ENCODE data around the gene HMGA1.

The HMGA1 gene

GRCh38 chr6:34201455-34202107 lies 35.1 kb upstream of the HMGA1 start:
- TF ChIP-seq USF1 (IDR thresholded peaks at IDR 0.05) (no peak), NFIC (IDR thresholded peaks at IDR 0.05) (no peak), TCF12 (IDR thresholded peaks at IDR 0.05; ENCODE audit: low read depth) (no peak), REST (IDR thresholded peaks at IDR 0.05; ENCODE audit: low read depth) (no peak), RAD21 (IDR thresholded peaks at IDR 0.05; ENCODE audit: low read depth) (no peak), TAF1 (IDR thresholded peaks at IDR 0.05; ENCODE audit: low read depth) (no peak), CEBPB (IDR thresholded peaks at IDR 0.05) (no peak), ZBTB7A (IDR thresholded peaks at IDR 0.05; ENCODE audit: low read depth) (no peak), CREB1 (IDR thresholded peaks at IDR 0.05; ENCODE audit: low read depth) (no peak), EGR1 (IDR thresholded peaks at IDR 0.05) (no peak), EP300 (IDR thresholded peaks at IDR 0.05; ENCODE audit: borderline replicate concordance) (no peak), FOXM1 (IDR thresholded peaks at IDR 0.05; ENCODE audit: borderline replicate concordance, low read depth) (no peak), YY1 (IDR thresholded peaks at IDR 0.05; ENCODE audit: low read depth) (no peak)

GRCh38 chr6:34202329-34203201 lies 34.1 kb upstream of the HMGA1 start:
- TF ChIP-seq EP300 (IDR thresholded peaks at IDR 0.05; ENCODE audit: borderline replicate concordance) (no peak), USF1 (IDR thresholded peaks at IDR 0.05) (no peak), EGR1 (IDR thresholded peaks at IDR 0.05) (no peak), CREB1 (IDR thresholded peaks at IDR 0.05; ENCODE audit: low read depth) (no peak), TAF1 (IDR thresholded peaks at IDR 0.05; ENCODE audit: low read depth) (no peak), TEAD4 (IDR thresholded peaks at IDR 0.05) (no peak), RAD21 (IDR thresholded peaks at IDR 0.05; ENCODE audit: low read depth) (no peak), REST (IDR thresholded peaks at IDR 0.05; ENCODE audit: low read depth) (no peak), CEBPB (IDR thresholded peaks at IDR 0.05) (no peak), TCF12 (IDR thresholded peaks at IDR 0.05; ENCODE audit: low read depth) (no peak), YY1 (IDR thresholded peaks at IDR 0.05; ENCODE audit: low read depth) (no peak), MAX (IDR thresholded peaks at IDR 0.05) (no peak), NFIC (IDR thresholded peaks at IDR 0.05) (no peak)

GRCh38 chr6:34204693-34205092 lies 32.0 kb upstream of the HMGA1 start:
- TF ChIP-seq CEBPB (IDR thresholded peaks at IDR 0.05): no peak
- 0 out of 2 replicates have a peak, but pooled peaks have one; percentile 42 for TF ChIP-seq USF1 (IDR thresholded peaks at IDR 0.05)
- no peak for TF ChIP-seq TAF1 (IDR thresholded peaks at IDR 0.05; ENCODE audit: low read depth)
- no peak for TF ChIP-seq EP300 (IDR thresholded peaks at IDR 0.05; ENCODE audit: borderline replicate concordance)
- no peak for TF ChIP-seq FOXM1 (IDR thresholded peaks at IDR 0.05; ENCODE audit: borderline replicate concordance, low read depth)
- TF ChIP-seq ZBTB7A (IDR thresholded peaks at IDR 0.05; ENCODE audit: low read depth): no peak
- no peak for TF ChIP-seq MAX (IDR thresholded peaks at IDR 0.05)
- no peak for TF ChIP-seq TEAD4 (IDR thresholded peaks at IDR 0.05)
- TF ChIP-seq YY1 (IDR thresholded peaks at IDR 0.05; ENCODE audit: low read depth): no peak

GRCh38 chr6:34205466-34205865 lies 31.2 kb upstream of the HMGA1 start:
- no peak for TF ChIP-seq EGR1 (IDR thresholded peaks at IDR 0.05)
- no peak for TF ChIP-seq EP300 (IDR thresholded peaks at IDR 0.05; ENCODE audit: borderline replicate concordance)
- TF ChIP-seq CEBPB (IDR thresholded peaks at IDR 0.05): no peak
- no peak for TF ChIP-seq NFIC (IDR thresholded peaks at IDR 0.05)
- TF ChIP-seq REST (IDR thresholded peaks at IDR 0.05; ENCODE audit: low read depth): no peak
- TF ChIP-seq USF1 (IDR thresholded peaks at IDR 0.05): no peak
- TF ChIP-seq TCF12 (IDR thresholded peaks at IDR 0.05; ENCODE audit: low read depth): no peak
- no peak for TF ChIP-seq YY1 (IDR thresholded peaks at IDR 0.05; ENCODE audit: low read depth)
- TF ChIP-seq MAX (IDR thresholded peaks at IDR 0.05): no peak
- TF ChIP-seq ZBTB7A (IDR thresholded peaks at IDR 0.05; ENCODE audit: low read depth): no peak
- no peak for TF ChIP-seq FOXM1 (IDR thresholded peaks at IDR 0.05; ENCODE audit: borderline replicate concordance, low read depth)
- no peak for TF ChIP-seq RAD21 (IDR thresholded peaks at IDR 0.05; ENCODE audit: low read depth)
- no peak for TF ChIP-seq TAF1 (IDR thresholded peaks at IDR 0.05; ENCODE audit: low read depth)
- TF ChIP-seq CREB1 (IDR thresholded peaks at IDR 0.05; ENCODE audit: low read depth): no peak
- no peak for TF ChIP-seq TEAD4 (IDR thresholded peaks at IDR 0.05)
